Endothelial cell of umbilical vein (primary cell): ENCODE measurements around the gene TMEM132E.

ENCODE experiments used
- EZH2 ChIP-seq: IDR thresholded peaks from 2 replicates; pipeline ENCODE4 v1.6.1; 2012; ENCODE audit warnings: borderline replicate concordance, low read depth, mild to moderate bottlenecking, moderate library complexity, low read length, inconsistent platforms; ENCODE audit not compliant: severe bottlenecking
- FOS ChIP-seq: IDR thresholded peaks from 2 replicates; pipeline ENCODE4 v1.6.1; 2011; ENCODE audit warnings: mild to moderate bottlenecking, low read length, moderate library complexity, borderline replicate concordance; ENCODE audit not compliant: insufficient read depth
- GATA2 ChIP-seq: IDR thresholded peaks from 2 replicates; pipeline ENCODE4 v1.7.0; 2011; ENCODE audit warnings: low read depth, mild to moderate bottlenecking, moderate library complexity, mixed read lengths, low read length; ENCODE audit not compliant: insufficient read length, insufficient read depth
- JUN ChIP-seq: IDR thresholded peaks from 2 replicates; pipeline ENCODE4 v1.6.1; 2011; ENCODE audit warnings: borderline replicate concordance, low read depth; ENCODE audit not compliant: insufficient read length, insufficient read depth
- MYC ChIP-seq: IDR thresholded peaks from one replicate; pipeline ENCODE4 v1.6.1; 2011; ENCODE audit warnings: mild to moderate bottlenecking, low read depth, low read length
- POLR2A ChIP-seq: IDR thresholded peaks from 2 replicates; pipeline ENCODE4 v1.6.1; 2012; ENCODE audit warnings: low read depth, mild to moderate bottlenecking, control low read depth, low read length
- POLR2AphosphoS5 ChIP-seq: IDR thresholded peaks from 2 replicates; pipeline ENCODE4 v1.6.1; 2012; ENCODE audit warnings: low read depth, mild to moderate bottlenecking, control low read depth, low read length, moderate library complexity; ENCODE audit not compliant: insufficient read depth
- TF ChIP-seq, protein P1 (sequence below), 2 donors: IDR thresholded peaks; 1 replicate in 1 of 2; 2 replicates in 1 of 2; pipeline ENCODE4 v1.5.1; 2011; ENCODE audit warnings: low read length in 2 of 2, mild to moderate bottlenecking in 2 of 2, moderate library complexity in 2 of 2, control low read depth in 1 of 2, inconsistent platforms in 1 of 2, low read depth in 1 of 2; ENCODE audit not compliant: insufficient read depth in 1 of 2; ENCODE audit errors: extremely low read depth in 1 of 2
- TF ChIP-seq, protein P2 (sequence below): IDR thresholded peaks from 2 replicates; pipeline ENCODE4 v1.6.1; 2011; ENCODE audit not compliant: insufficient read depth, insufficient read length

DNA sequence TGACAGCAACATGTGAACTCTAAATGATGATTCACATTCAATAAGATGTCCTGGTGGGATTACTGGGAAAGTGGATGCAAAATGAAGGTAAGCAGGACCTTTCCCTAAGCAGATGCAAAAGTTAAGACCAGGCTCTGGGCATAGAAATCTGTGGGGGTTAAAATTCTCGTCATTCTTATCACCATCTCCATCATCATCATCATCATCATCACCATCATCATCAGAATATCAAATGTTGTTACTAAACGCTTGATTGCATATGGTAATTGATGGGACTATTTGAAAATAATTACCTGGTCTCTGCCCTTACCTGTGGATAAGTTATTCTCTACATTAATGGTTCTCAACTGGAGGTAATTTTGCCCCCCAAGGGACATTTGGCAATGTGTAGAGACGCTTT lies 41.9 kb upstream of the TMEM132E start:
- TF ChIP-seq EZH2 (no peak), POLR2A (no peak), POLR2AphosphoS5 (no peak), JUN (no peak), MYC (no peak), FOS (no peak), GATA2 (no peak)
- TF ChIP-seq, protein P1, sequence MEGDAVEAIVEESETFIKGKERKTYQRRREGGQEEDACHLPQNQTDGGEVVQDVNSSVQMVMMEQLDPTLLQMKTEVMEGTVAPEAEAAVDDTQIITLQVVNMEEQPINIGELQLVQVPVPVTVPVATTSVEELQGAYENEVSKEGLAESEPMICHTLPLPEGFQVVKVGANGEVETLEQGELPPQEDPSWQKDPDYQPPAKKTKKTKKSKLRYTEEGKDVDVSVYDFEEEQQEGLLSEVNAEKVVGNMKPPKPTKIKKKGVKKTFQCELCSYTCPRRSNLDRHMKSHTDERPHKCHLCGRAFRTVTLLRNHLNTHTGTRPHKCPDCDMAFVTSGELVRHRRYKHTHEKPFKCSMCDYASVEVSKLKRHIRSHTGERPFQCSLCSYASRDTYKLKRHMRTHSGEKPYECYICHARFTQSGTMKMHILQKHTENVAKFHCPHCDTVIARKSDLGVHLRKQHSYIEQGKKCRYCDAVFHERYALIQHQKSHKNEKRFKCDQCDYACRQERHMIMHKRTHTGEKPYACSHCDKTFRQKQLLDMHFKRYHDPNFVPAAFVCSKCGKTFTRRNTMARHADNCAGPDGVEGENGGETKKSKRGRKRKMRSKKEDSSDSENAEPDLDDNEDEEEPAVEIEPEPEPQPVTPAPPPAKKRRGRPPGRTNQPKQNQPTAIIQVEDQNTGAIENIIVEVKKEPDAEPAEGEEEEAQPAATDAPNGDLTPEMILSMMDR (IDR thresholded peaks at IDR 0.05; ENCODE audit: extremely low read depth in 1 of 2, insufficient read depth in 1 of 2, low read depth in 1 of 2, low read length in 2 of 2): no peak
- TF ChIP-seq, protein P2, sequence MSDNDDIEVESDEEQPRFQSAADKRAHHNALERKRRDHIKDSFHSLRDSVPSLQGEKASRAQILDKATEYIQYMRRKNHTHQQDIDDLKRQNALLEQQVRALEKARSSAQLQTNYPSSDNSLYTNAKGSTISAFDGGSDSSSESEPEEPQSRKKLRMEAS: no peak
